ENCODE data around the gene ZNF579. TPM values are rescaled to one million over a fixed set of nuclear protein-coding genes. Genes with fewer than 3 reads are reported as not detected.

Gene ZNF579
- total and polyA plus RNA-seq, 2 of the 8 experiments (the other 6 are each of a cell fraction or from before 2014, with no cell fraction given), result 10.0 to 18.9 TPM

DNA sequence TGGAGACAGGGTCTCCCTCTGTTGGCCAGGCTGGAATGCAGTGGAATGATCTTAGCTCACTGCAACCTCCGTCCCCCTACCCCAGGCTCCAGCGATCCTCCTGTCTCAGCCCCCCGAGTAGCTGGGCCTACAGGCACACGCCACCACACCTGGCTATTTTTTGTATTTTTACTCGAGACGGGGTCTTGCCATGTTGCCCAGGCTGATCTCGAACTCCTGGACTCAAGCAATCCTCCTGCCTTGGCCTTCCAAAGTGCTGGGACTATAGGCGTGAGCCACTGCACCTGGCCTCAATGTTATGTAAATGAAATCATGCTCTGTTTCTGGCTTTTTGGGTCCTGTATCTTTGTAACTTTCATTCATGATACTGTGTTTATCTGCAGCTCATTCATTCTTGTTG lies 8.1 kb upstream of the ZNF579 start:
- no peaks in the 10 kb centered on the region for H3K9me3 ChIP-seq (ENCODE audit: insufficient read depth in 2 of 2, low read depth in 1 of 2, low read length in 1 of 2)
- H2AFZ ChIP-seq (ENCODE audit: low read length), result no peak overlapping the region
- CTCF ChIA-PET (ENCODE audit: partially characterized antibody), result no interaction called here
- no peak overlapping the region for H3K4ac ChIP-seq (replicated peaks; ENCODE audit: insufficient read length, low read depth, low read length)
- H3K4me3 ChIP-seq (ENCODE audit: extremely low read depth in 1 of 4, insufficient read depth in 2 of 4, low read depth in 3 of 4, low read length in 4 of 4), result no peak overlapping the region
- no peaks in the 10 kb centered on the region for H4K20me1 ChIP-seq (replicated peaks in 1 of 2; ENCODE audit: control insufficient read depth in 1 of 2, insufficient read depth in 2 of 2, low read length in 2 of 2)
- H2BK12ac ChIP-seq (ENCODE audit: low read depth, low read length), result no peak overlapping the region
- H3K23ac ChIP-seq (ENCODE audit: insufficient read length), result no peak overlapping the region
- no peak overlapping the region for H2BK120ac ChIP-seq (replicated peaks; ENCODE audit: low read depth, low read length)
- H3K27ac ChIP-seq (ENCODE audit: low read depth, low read length), result no peak overlapping the region
- H2BK20ac ChIP-seq (ENCODE audit: low read length), result no peak overlapping the region
- H3K4me2 ChIP-seq (ENCODE audit: insufficient read depth in 1 of 2, low read depth in 2 of 2, low read length in 2 of 2), result no peak overlapping the region
- no peak overlapping the region for H3K18ac ChIP-seq (ENCODE audit: extremely low read depth, low read length)
- no peaks in the 10 kb centered on the region; a peak in 1 of 8 replicates for H3K36me3 ChIP-seq (ENCODE audit: control insufficient read depth in 2 of 4, insufficient read depth in 4 of 4, low read length in 3 of 4)
- no peak overlapping the region for H4K5ac ChIP-seq (ENCODE audit: insufficient read length, low read depth, low read length)
- peaks cover 0 to 8% (median 5%) of the 10 kb centered on the region in 4 experiments; a peak in 6 of 7 replicates for H3K4me1 ChIP-seq (replicated peaks in 1 of 4; ENCODE audit: control insufficient read depth in 3 of 4, insufficient read depth in 4 of 4, low read length in 3 of 4)
- DNase-seq (ENCODE audit: low read depth in 1 of 2, low spot score in 2 of 2), result no peak
- no peaks in the 10 kb centered on the region for H3K79me1 ChIP-seq (ENCODE audit: low read depth, low read length)
- H3K9ac ChIP-seq (replicated peaks in 1 of 4; ENCODE audit: extremely low read depth in 1 of 4, low read depth in 3 of 4, low read length in 3 of 4), result no peak overlapping the region
- peaks cover 11% of the 10 kb centered on the region for H3K23me2 ChIP-seq (ENCODE audit: low read depth, low read length)
- no peak overlapping the region for H3K56ac ChIP-seq (replicated peaks; ENCODE audit: insufficient read length, low read depth, low read length)
- no peak overlapping the region for H2BK5ac ChIP-seq (ENCODE audit: low read depth, low read length)
- WGBS, 2 experiments (ENCODE audit: extremely low coverage in 1 of 2, insufficient coverage in 1 of 2, insufficient read length in 1 of 2, insufficient replicate concordance in 2 of 2, low coverage in 1 of 2, low lambda C conversion rate in 2 of 2, missing lambda C conversion rate in 1 of 2), result 87% methylated on average over 8 of the region's 8 CpGs; no CpG with 5 or more reads in 1 of the 2 experiments
- no peak overlapping the region for H4K8ac ChIP-seq (ENCODE audit: extremely low read depth, insufficient read depth, low read length)
- no peak overlapping the region for H2AK5ac ChIP-seq (ENCODE audit: low read depth, low read length)
- no peak overlapping the region for H4K91ac ChIP-seq (replicated peaks; ENCODE audit: insufficient read length, low read length)
- H3K79me2 ChIP-seq (ENCODE audit: control insufficient read depth in 1 of 2, insufficient read depth in 2 of 2, low read length in 2 of 2), result no peaks in the 10 kb centered on the region
- H3K27me3 ChIP-seq (replicated peaks in 1 of 4; ENCODE audit: control insufficient read depth in 3 of 4, extremely low read depth in 1 of 4, insufficient read depth in 3 of 4, low read length in 3 of 4), result no peaks in the 10 kb centered on the region; a peak in 2 of 7 replicates
- FAIRE-seq, result no peak
- POLR2A ChIA-PET (ENCODE audit: partially characterized antibody), result interaction anchor here (1.4 to 5.5 kb wide), 2 partner anchors 10 to 32 kb away, joined by 3 to 42 read pairs; partner anchors contain the start of genes FIZ1 and ZNF524
- no peak overlapping the region for H2BK15ac ChIP-seq (ENCODE audit: low read length)
- H3K14ac ChIP-seq (ENCODE audit: insufficient read length), result no peak overlapping the region
- TF ChIP-seq, protein P1, sequence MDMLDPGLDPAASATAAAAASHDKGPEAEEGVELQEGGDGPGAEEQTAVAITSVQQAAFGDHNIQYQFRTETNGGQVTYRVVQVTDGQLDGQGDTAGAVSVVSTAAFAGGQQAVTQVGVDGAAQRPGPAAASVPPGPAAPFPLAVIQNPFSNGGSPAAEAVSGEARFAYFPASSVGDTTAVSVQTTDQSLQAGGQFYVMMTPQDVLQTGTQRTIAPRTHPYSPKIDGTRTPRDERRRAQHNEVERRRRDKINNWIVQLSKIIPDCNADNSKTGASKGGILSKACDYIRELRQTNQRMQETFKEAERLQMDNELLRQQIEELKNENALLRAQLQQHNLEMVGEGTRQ (IDR thresholded peaks at IDR 0.05; ENCODE audit: low read length), result no peak
- TF ChIP-seq JUN (IDR thresholded peaks at IDR 0.05; ENCODE audit: low read depth, low read length) (no peak), RNF2 (IDR thresholded peaks at IDR 0.05; ENCODE audit: borderline replicate concordance, low read depth, low read length, missing control alignments, poor library complexity, severe bottlenecking) (no peak)

Measured in H1 (cell line).